ENCODE data around the gene BRD7.

DNA sequence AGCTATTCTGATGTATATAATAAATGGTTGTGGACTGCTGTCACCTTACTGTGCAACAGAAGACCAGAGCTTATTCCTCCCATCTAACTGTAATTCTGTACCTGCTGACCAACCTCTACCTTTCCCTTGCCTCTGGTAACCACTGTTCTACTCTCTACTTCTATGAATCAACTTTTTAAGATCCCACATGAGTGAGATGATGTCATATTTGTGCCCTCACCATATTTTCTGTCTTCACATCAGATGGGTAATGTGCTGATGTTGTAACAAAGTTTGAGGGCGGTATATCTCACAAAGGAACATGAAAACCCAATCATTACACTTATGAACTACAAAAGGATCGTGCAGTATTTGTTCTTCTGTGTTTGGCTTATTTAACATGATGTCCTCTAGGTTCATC lies 16.8 kb downstream of the BRD7 start:
- TF ChIP-seq CTCF (IDR thresholded peaks at IDR 0.05; ENCODE audit: insufficient read depth, low read length, poor library complexity, severe bottlenecking) (no peak), EZH2phosphoT487 (conservative IDR thresholded peaks at IDR 0.05; ENCODE audit: low read length) (no peak)
